NT2/D1 (cell line): ENCODE measurements around the gene SLC2A3.

ENCODE experiments used
- SUZ12 ChIP-seq: IDR thresholded peaks from 2 replicates; pipeline ENCODE4 v1.6.1; 2011; ENCODE audit not compliant: insufficient read length, insufficient read depth; ENCODE audit errors: extremely low read depth
- ZNF274 ChIP-seq: IDR thresholded peaks from 2 replicates; pipeline ENCODE4 v1.6.1; 2011; ENCODE audit warnings: mild to moderate bottlenecking, low read depth, low read length

DNA sequence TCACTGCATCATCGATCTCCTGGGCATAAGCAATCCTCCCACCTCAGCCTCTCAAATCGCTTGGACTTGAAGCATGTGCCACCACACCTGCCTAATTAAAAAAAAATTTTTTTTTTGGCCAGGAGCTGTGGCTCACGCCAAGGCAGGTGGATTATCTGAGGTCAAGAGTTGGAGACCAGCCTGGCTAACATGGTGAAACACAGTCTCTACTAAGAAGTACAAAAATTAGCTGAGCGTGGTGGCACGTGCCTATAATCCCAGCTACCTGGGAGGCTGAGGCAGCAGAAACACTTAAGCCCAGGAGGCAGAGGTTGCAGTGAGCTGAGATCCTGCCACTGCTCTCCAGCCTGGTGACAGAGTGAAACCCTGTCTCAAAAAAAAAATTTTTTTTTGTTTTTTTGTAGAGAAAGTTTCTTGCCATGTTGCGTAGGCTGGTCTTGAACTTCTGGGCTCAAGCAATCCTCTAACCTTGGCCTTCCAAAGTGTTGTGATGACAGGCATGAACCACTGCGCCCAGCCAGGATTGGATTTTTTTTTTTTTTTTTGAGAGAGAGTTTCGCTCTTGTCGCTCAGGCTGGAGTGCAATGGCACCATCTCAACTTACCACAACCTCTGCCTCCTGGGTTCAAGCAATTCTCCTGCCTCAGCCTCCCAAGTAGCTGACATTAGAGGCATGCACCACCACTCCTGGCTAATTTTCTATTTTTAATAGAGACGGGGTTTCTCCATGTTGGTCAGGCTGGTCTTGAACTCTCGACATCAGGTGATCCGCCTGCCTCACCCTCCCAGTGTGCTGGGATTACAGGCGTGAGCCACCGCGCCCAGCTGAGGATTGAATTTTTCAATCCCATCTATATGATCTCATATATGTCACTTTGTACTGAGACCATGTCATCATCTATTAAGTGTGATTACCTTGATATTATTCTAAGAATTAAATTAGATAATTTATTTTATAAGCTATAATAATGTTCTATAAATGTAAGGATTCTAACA lies 12.4 kb downstream of the SLC2A3 start:
- TF ChIP-seq ZNF274: no peak
- TF ChIP-seq SUZ12: no peak
